G401.6 (cell line): Measurements from ENCODE around the gene MATR3.

Source experiments
- FAIRE-seq: peaks from 2 replicates; lab custom pipeline; 2012; peaks lifted over from hg19 to GRCh38; lab: Jason Lieb, UNC

MATR3 gene

GRCh38 chr5:139358064-139358463 is 64.5 kb downstream of the MATR3 start:
- no peak for FAIRE-seq

GRCh38 chr5:139360384-139360783 is 66.8 kb downstream of the MATR3 start:
- no peak for FAIRE-seq

- no peak for FAIRE-seq
Measured at GRCh38 chr5:139361835-139362429, 68.4 kb downstream of the MATR3 start.

GRCh38 chr5:139363937-139364336 is 70.4 kb downstream of the MATR3 start:
- no peak for FAIRE-seq

- no peak for FAIRE-seq
Measured at GRCh38 chr5:139364466-139364865, 70.9 kb downstream of the MATR3 start.

- FAIRE-seq = peak; percentile 89
Measured at GRCh38 chr5:139368613-139369012, 75.1 kb downstream of the MATR3 start.

GRCh38 chr5:139369181-139369580 is 75.6 kb downstream of the MATR3 start:
- FAIRE-seq = no peak

GRCh38 chr5:139371482-139372435 is 78.2 kb downstream of the MATR3 start:
- FAIRE-seq = no peak

- no peak for FAIRE-seq
Measured at GRCh38 chr5:139374909-139375308, 81.4 kb downstream of the MATR3 start.

GRCh38 chr5:139376364-139376763 is 82.8 kb downstream of the MATR3 start:
- FAIRE-seq = no peak

- FAIRE-seq = no peak
Measured at GRCh38 chr5:139377226-139377625, 83.7 kb downstream of the MATR3 start.

- no peak for FAIRE-seq
Measured at GRCh38 chr5:139378101-139378825, 84.7 kb downstream of the MATR3 start.

GRCh38 chr5:139378941-139379361 is 85.4 kb downstream of the MATR3 start:
- FAIRE-seq = no peak

GRCh38 chr5:139379626-139380449 is 86.3 kb downstream of the MATR3 start:
- no peak for FAIRE-seq
